ENCODE data around the gene SFMBT2. TPM values are rescaled to one million over a fixed set of nuclear protein-coding genes. Genes with fewer than 3 reads are reported as not detected.

SFMBT2 gene
- total RNA-seq, 2 donors from 2014 or later: 1.6 to 3.4 TPM

GRCh38 chr10:7449063-7449695, 38.3 kb upstream of the SFMBT2 start:
- ATAC-seq: no peak
- H3K4me3 ChIP-seq: no peak overlapping the region
- no peaks in the 10 kb centered on the region for H3K36me3 ChIP-seq (replicated peaks in 1 of 2; ENCODE audit: insufficient read depth in 1 of 2, low read depth in 2 of 2)
- intact Hi-C loops (cut with DNase I): no loop called here
- no peak overlapping the region for H3K27ac ChIP-seq
- H3K4me1 ChIP-seq: no peaks in the 10 kb centered on the region
- H3K9me3 ChIP-seq: no peaks in the 10 kb centered on the region
- 57 to 68% methylated on average over 4 of the region's 4 CpGs for WGBS, 2 donors
- no peak for DNase-seq
- no peaks in the 10 kb centered on the region for H3K27me3 ChIP-seq
- TF ChIP-seq CTCF (IDR thresholded peaks at IDR 0.05) (no peak), POLR2A (IDR thresholded peaks at IDR 0.05) (no peak)

- H3K27me3 ChIP-seq: no peaks in the 10 kb centered on the region
- H3K4me1 ChIP-seq: no peaks in the 10 kb centered on the region
- DNase-seq: no peak
- H3K4me3 ChIP-seq: no peak overlapping the region
- 68 to 77% methylated on average over 7 of the region's 7 CpGs for WGBS, 2 donors
- no peak for TF ChIP-seq POLR2A (IDR thresholded peaks at IDR 0.05)
- no peak for TF ChIP-seq CTCF (IDR thresholded peaks at IDR 0.05)
- no peak overlapping the region for H3K27ac ChIP-seq
- intact Hi-C loops (cut with DNase I): no loop called here
- H3K36me3 ChIP-seq (replicated peaks in 1 of 2; ENCODE audit: insufficient read depth in 1 of 2, low read depth in 2 of 2): no peaks in the 10 kb centered on the region
- ATAC-seq: no peak
- no peaks in the 10 kb centered on the region for H3K9me3 ChIP-seq
These were observed 34.8 kb upstream of the SFMBT2 start for GRCh38 chr10:7445474-7446185.

GRCh38 chr10:7444551-7445121, 33.8 kb upstream of the SFMBT2 start:
- Histone ChIP-seq H3K9me3 (no peaks in the 10 kb centered on the region), H3K4me1 (no peaks in the 10 kb centered on the region), H3K27me3 (no peaks in the 10 kb centered on the region), H3K36me3 (replicated peaks in 1 of 2; ENCODE audit: insufficient read depth in 1 of 2, low read depth in 2 of 2) (no peaks in the 10 kb centered on the region), H3K4me3 (no peak overlapping the region), H3K27ac (no peak overlapping the region)
- intact Hi-C loops (cut with DNase I): no loop called here
- ATAC-seq: no peak
- TF ChIP-seq POLR2A (IDR thresholded peaks at IDR 0.05) (no peak), CTCF (IDR thresholded peaks at IDR 0.05) (no peak)
- DNase-seq: peak in 2 of 4 donors; percentile 16 to 40
- 66 to 74% methylated on average over 19 of the region's 19 CpGs for WGBS, 2 donors

GRCh38 chr10:7443036-7443435, 32.2 kb upstream of the SFMBT2 start:
- H3K4me3 ChIP-seq: no peak overlapping the region
- intact Hi-C loops (cut with DNase I): no loop called here
- TF ChIP-seq POLR2A (IDR thresholded peaks at IDR 0.05): no peak
- TF ChIP-seq CTCF (IDR thresholded peaks at IDR 0.05): no peak
- no peaks in the 10 kb centered on the region for H3K36me3 ChIP-seq (replicated peaks in 1 of 2; ENCODE audit: insufficient read depth in 1 of 2, low read depth in 2 of 2)
- DNase-seq (no peak), ATAC-seq (no peak)
- H3K27ac ChIP-seq: no peak overlapping the region
- H3K4me1 ChIP-seq: no peaks in the 10 kb centered on the region
- no peaks in the 10 kb centered on the region for H3K27me3 ChIP-seq
- no peaks in the 10 kb centered on the region for H3K9me3 ChIP-seq

Data from body of pancreas (tissue), 4 donors.